WTC11 (cell line): Measurements from ENCODE around the gene DPP10.

Experiments
- ATF2 ChIP-seq: sonication (generic); formaldehyde crosslinking; IDR thresholded peaks from 2 replicates; pipeline ENCODE4 v1.8.1; 2022; ENCODE audit warnings: low read depth, missing genetic modification reagents, borderline replicate concordance
- CREB1 ChIP-seq: sonication (generic); formaldehyde crosslinking; IDR thresholded peaks from 2 replicates; pipeline ENCODE4 v1.8.0; 2023; ENCODE audit warnings: mild to moderate bottlenecking, missing genetic modification reagents
- E2F5 ChIP-seq: sonication (generic); formaldehyde crosslinking; IDR thresholded peaks from 2 replicates; pipeline ENCODE4 v1.8.1; 2022; ENCODE audit warnings: mild to moderate bottlenecking, moderate library complexity, missing genetic modification reagents
- ESRRA ChIP-seq: sonication (generic); formaldehyde crosslinking; IDR thresholded peaks from 2 replicates; pipeline ENCODE4 v1.8.1; 2022; ENCODE audit warnings: mild to moderate bottlenecking, missing genetic modification reagents, borderline replicate concordance
- FOXP1 ChIP-seq: sonication (generic); formaldehyde crosslinking; IDR thresholded peaks from 2 replicates; pipeline ENCODE4 v1.8.0; 2022; ENCODE audit warnings: missing genetic modification reagents, mild to moderate bottlenecking, moderate library complexity, borderline replicate concordance
- GABPB1 ChIP-seq: sonication (generic); formaldehyde crosslinking; IDR thresholded peaks from 2 replicates; pipeline ENCODE4 v1.8.1; 2023; ENCODE audit warnings: mild to moderate bottlenecking, missing genetic modification reagents
- SMAD3 ChIP-seq: sonication (generic); formaldehyde crosslinking; IDR thresholded peaks from 2 replicates; pipeline ENCODE4 v1.8.0; 2022; ENCODE audit warnings: missing genetic modification reagents, mild to moderate bottlenecking, borderline replicate concordance
- TEAD4 ChIP-seq: sonication (generic); formaldehyde crosslinking; IDR thresholded peaks from 2 replicates; pipeline ENCODE4 v1.8.0; 2022; ENCODE audit warnings: mild to moderate bottlenecking, missing genetic modification reagents
- ZNF396 ChIP-seq: fragments of 250-450 bp; sonication (Bioruptor Pico); IDR thresholded peaks from 2 replicates; pipeline ENCODE4 v1.8.0; 2021; ENCODE audit warnings: mild to moderate bottlenecking, moderate library complexity, borderline replicate concordance
- TF ChIP-seq, protein P1 (sequence below): fragments of 200-600 bp; IDR thresholded peaks from 2 replicates; pipeline ENCODE4 v1.8.0; 2022; ENCODE audit warnings: antibody characterized with exemption
- TF ChIP-seq, protein P2 (sequence below): sonication (generic); formaldehyde crosslinking; IDR thresholded peaks from 2 replicates; pipeline ENCODE4 v1.8.1; 2023; ENCODE audit warnings: mild to moderate bottlenecking, missing genetic modification reagents, moderate library complexity
- TF ChIP-seq, protein P3 (sequence below): sonication (generic); formaldehyde crosslinking; IDR thresholded peaks from 2 replicates; pipeline ENCODE4 v1.8.0; 2022; ENCODE audit warnings: mild to moderate bottlenecking, missing genetic modification reagents

GRCh38 chr2:115115135-115115534 is 672.7 kb downstream of the DPP10 start:
- TF ChIP-seq, protein P1, sequence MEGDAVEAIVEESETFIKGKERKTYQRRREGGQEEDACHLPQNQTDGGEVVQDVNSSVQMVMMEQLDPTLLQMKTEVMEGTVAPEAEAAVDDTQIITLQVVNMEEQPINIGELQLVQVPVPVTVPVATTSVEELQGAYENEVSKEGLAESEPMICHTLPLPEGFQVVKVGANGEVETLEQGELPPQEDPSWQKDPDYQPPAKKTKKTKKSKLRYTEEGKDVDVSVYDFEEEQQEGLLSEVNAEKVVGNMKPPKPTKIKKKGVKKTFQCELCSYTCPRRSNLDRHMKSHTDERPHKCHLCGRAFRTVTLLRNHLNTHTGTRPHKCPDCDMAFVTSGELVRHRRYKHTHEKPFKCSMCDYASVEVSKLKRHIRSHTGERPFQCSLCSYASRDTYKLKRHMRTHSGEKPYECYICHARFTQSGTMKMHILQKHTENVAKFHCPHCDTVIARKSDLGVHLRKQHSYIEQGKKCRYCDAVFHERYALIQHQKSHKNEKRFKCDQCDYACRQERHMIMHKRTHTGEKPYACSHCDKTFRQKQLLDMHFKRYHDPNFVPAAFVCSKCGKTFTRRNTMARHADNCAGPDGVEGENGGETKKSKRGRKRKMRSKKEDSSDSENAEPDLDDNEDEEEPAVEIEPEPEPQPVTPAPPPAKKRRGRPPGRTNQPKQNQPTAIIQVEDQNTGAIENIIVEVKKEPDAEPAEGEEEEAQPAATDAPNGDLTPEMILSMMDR = no peak
- TF ChIP-seq E2F5 (CRISPR knock-in tag) = no peak
- no peak for TF ChIP-seq FOXP1
- TF ChIP-seq ZNF396 (CRISPR knock-in tag) = no peak
- no peak for TF ChIP-seq GABPB1 (CRISPR knock-in tag)
- TF ChIP-seq, protein P2, sequence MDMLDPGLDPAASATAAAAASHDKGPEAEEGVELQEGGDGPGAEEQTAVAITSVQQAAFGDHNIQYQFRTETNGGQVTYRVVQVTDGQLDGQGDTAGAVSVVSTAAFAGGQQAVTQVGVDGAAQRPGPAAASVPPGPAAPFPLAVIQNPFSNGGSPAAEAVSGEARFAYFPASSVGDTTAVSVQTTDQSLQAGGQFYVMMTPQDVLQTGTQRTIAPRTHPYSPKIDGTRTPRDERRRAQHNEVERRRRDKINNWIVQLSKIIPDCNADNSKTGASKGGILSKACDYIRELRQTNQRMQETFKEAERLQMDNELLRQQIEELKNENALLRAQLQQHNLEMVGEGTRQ (CRISPR knock-in tag) = no peak
- no peak for TF ChIP-seq ESRRA (CRISPR knock-in tag)
- no peak for TF ChIP-seq TEAD4 (CRISPR knock-in tag)
- no peak for TF ChIP-seq ATF2 (CRISPR knock-in tag)
- TF ChIP-seq SMAD3 (CRISPR knock-in tag) = no peak
- TF ChIP-seq, protein P3, sequence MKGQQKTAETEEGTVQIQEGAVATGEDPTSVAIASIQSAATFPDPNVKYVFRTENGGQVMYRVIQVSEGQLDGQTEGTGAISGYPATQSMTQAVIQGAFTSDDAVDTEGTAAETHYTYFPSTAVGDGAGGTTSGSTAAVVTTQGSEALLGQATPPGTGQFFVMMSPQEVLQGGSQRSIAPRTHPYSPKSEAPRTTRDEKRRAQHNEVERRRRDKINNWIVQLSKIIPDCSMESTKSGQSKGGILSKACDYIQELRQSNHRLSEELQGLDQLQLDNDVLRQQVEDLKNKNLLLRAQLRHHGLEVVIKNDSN (CRISPR knock-in tag) = no peak
- no peak for TF ChIP-seq CREB1 (CRISPR knock-in tag)
